GM12878 (cell line): ENCODE data around the gene CPVL. TPM values are rescaled to one million over a fixed set of nuclear protein-coding genes. Genes with fewer than 3 reads are reported as not detected.

Experiments used
- ATAC-seq: fragments of 200-7000 bp; cut with Tn5 transposase; 3 replicates; pipeline ENCODE4 v1.9.1; 2020; ENCODE audit warnings: mild to moderate bottlenecking, moderate library complexity
- BruUV-seq: library from RNA; stranded (reverse); fragments of 400-500 nt; replicated peaks from 2 replicates; lab custom pipeline; 2021; lab: Mats Ljungman, UMichigan
- CTCF ChIA-PET: fragments of 300-600 bp; sonication (Branson Sonifier 250); formaldehyde crosslinking; extraction: SDS; loops from one replicate; lab custom pipeline; 2021; ENCODE audit warnings: inconsistent platforms; lab: Yijun Ruan, JAX
- POLR2A ChIA-PET: fragments of 350-600 bp; formaldehyde crosslinking; extraction: SDS; loops from one replicate; lab custom pipeline; 2021; ENCODE audit warnings: inconsistent platforms; lab: Charles Lee
- RAD21 ChIA-PET: fragments of 300-600 bp; sonication (Branson Sonifier 250); formaldehyde crosslinking; loops from one replicate; lab custom pipeline; 2023; ENCODE audit warnings: antibody characterized with exemption; ENCODE audit not compliant: unreplicated experiment; lab: Charles Lee
- SMC1A ChIA-PET: fragments of 300-600 bp; sonication (Branson Sonifier 250); formaldehyde crosslinking; loops from one replicate; lab custom pipeline; 2023; ENCODE audit not compliant: unreplicated experiment, uncharacterized antibody; lab: Charles Lee
- DNase-seq: peaks from one replicate; pipeline ENCODE4 v3.0.0-alpha.2; 2011; ENCODE audit warnings: low read depth, low spot score
- FAIRE-seq: peaks from 3 replicates; lab custom pipeline; 2011; peaks lifted over from hg19 to GRCh38; lab: Jason Lieb, UNC
- H2AFZ ChIP-seq: 2 replicates; pipeline ENCODE4 v1.6.0; 2011; ENCODE audit warnings: low read depth, low read length, control low read depth; ENCODE audit not compliant: control insufficient read depth
- H3K27ac ChIP-seq: 2 replicates; pipeline ENCODE4 v1.5.1; 2011; ENCODE audit warnings: control low read depth; ENCODE audit not compliant: control insufficient read depth, insufficient read depth
- H3K27me3 ChIP-seq, 2 experiments: replicated peaks in 1 of 2; 2 replicates each; pipeline versions ENCODE4 v1.6.0 to v1.6.1; 2011; ENCODE audit warnings: low read length in 1 of 2; ENCODE audit not compliant: control insufficient read depth in 2 of 2, insufficient read depth in 2 of 2
- H3K36me3 ChIP-seq, 2 experiments: 2 replicates each; pipeline ENCODE4 v1.5.1; 2011; ENCODE audit warnings: low read length in 1 of 2; ENCODE audit not compliant: control insufficient read depth in 2 of 2, insufficient read depth in 2 of 2
- H3K4me1 ChIP-seq: 2 replicates; pipeline ENCODE4 v1.6.1; 2011; ENCODE audit warnings: mild to moderate bottlenecking, low read length, moderate library complexity, mixed read lengths; ENCODE audit not compliant: control insufficient read depth, insufficient read depth
- H3K4me2 ChIP-seq: 2 replicates; pipeline ENCODE4 v1.6.0; 2011; ENCODE audit warnings: control low read depth; ENCODE audit not compliant: control insufficient read depth, insufficient read depth
- H3K4me3 ChIP-seq: fragments of 200-600 bp; sonication (generic); 2 replicates; pipeline ENCODE4 v1.5.1; 2016
- H3K79me2 ChIP-seq: 2 replicates; pipeline ENCODE4 v1.6.0; 2011; ENCODE audit warnings: low read length; ENCODE audit not compliant: control insufficient read depth, insufficient read depth
- H3K9ac ChIP-seq: 2 replicates; pipeline ENCODE4 v1.8.0; 2011; ENCODE audit warnings: low read length, control low read depth, mixed read lengths; ENCODE audit not compliant: control insufficient read depth, insufficient read depth
- H3K9me3 ChIP-seq: replicated peaks from 3 replicates; pipeline ENCODE4 v1.5.1; 2011; ENCODE audit warnings: mild to moderate bottlenecking, low read length; ENCODE audit not compliant: control insufficient read depth, insufficient read depth
- H4K20me1 ChIP-seq: 2 replicates; pipeline ENCODE4 v1.6.0; 2011; ENCODE audit not compliant: control insufficient read depth, insufficient read depth
- CBX5 ChIP-seq: sonication (generic); IDR thresholded peaks from 2 replicates; pipeline ENCODE4 v1.6.1; 2016; ENCODE audit warnings: low read depth, moderate library complexity, mild to moderate bottlenecking, inconsistent platforms
- DPF2 ChIP-seq: fragments of 450-650 bp; IDR thresholded peaks from 2 replicates; pipeline ENCODE4 v1.6.1; 2017; ENCODE audit warnings: mild to moderate bottlenecking
- E2F8 ChIP-seq: fragments of 450-650 bp; IDR thresholded peaks from 2 replicates; pipeline ENCODE4 v1.6.1; 2018; ENCODE audit warnings: mild to moderate bottlenecking, low read depth, moderate library complexity; ENCODE audit not compliant: partially characterized antibody
- EED ChIP-seq: sonication (generic); IDR thresholded peaks from 2 replicates; pipeline ENCODE4 v1.6.1; 2016; ENCODE audit warnings: antibody characterized with exemption, low read depth
- ESRRA ChIP-seq: IDR thresholded peaks from 2 replicates; pipeline ENCODE4 v1.6.1; 2012; ENCODE audit warnings: mild to moderate bottlenecking, low read length, improper control_type of control experiment
- FOS ChIP-seq: IDR thresholded peaks from 3 replicates; pipeline ENCODE4 v1.6.1; 2011; ENCODE audit warnings: borderline replicate concordance; ENCODE audit not compliant: insufficient read length; ENCODE audit errors: extremely low read depth
- KDM1A ChIP-seq: fragments of 200-600 bp; sonication (generic); IDR thresholded peaks from 2 replicates; pipeline ENCODE4 v1.6.1; 2016; ENCODE audit warnings: borderline replicate concordance
- MAX ChIP-seq: IDR thresholded peaks from 2 replicates; pipeline ENCODE4 v1.6.1; 2012; ENCODE audit warnings: low read depth, low read length, improper control_type of control experiment
- MLLT1 ChIP-seq: fragments of 450-650 bp; IDR thresholded peaks from 2 replicates; pipeline ENCODE4 v1.6.1; 2016; ENCODE audit warnings: mild to moderate bottlenecking
- NBN ChIP-seq: fragments of 450-650 bp; IDR thresholded peaks from 2 replicates; pipeline ENCODE4 v1.6.1; 2016
- PML ChIP-seq: IDR thresholded peaks from 2 replicates; pipeline ENCODE4 v1.6.1; 2012; ENCODE audit warnings: low read length, inconsistent platforms
- SPI1 ChIP-seq: IDR thresholded peaks from 2 replicates; pipeline ENCODE4 v1.6.1; 2011; ENCODE audit warnings: low read depth, mild to moderate bottlenecking, low read length, moderate library complexity, borderline replicate concordance; ENCODE audit not compliant: insufficient read depth
- STAT3 ChIP-seq: IDR thresholded peaks from 2 replicates; pipeline ENCODE4 v1.6.1; 2011; ENCODE audit warnings: low read depth, low read length, improper control_type of control experiment
- WRNIP1 ChIP-seq: IDR thresholded peaks from 2 replicates; pipeline ENCODE4 v1.6.1; 2011; ENCODE audit warnings: low read depth, low read length, improper control_type of control experiment, borderline replicate concordance
- ZNF207 ChIP-seq: fragments of 450-650 bp; IDR thresholded peaks from 2 replicates; pipeline ENCODE4 v1.6.1; 2014; ENCODE audit warnings: antibody characterized with exemption, mild to moderate bottlenecking, borderline replicate concordance
- ZNF687 ChIP-seq: fragments of 450-650 bp; IDR thresholded peaks from 2 replicates; pipeline ENCODE4 v1.6.1; 2017; ENCODE audit warnings: mild to moderate bottlenecking, moderate library complexity
- ZSCAN29 ChIP-seq: fragments of 450-650 bp; IDR thresholded peaks from 2 replicates; pipeline ENCODE4 v1.6.1; 2017; ENCODE audit warnings: mild to moderate bottlenecking, moderate library complexity
- WGBS: methylation state at CpG from one replicate; pipeline ENCODE4 v1.1.6; 2016; ENCODE audit warnings: low lambda C conversion rate; ENCODE audit not compliant: insufficient replicate concordance, insufficient coverage; ENCODE audit errors: missing lambda C conversion rate; 5-methylcytosine and 5-hydroxymethylcytosine counted together
- in situ Hi-C: fragments of 300-500 bp; cut with MboI; formaldehyde crosslinking; loops from 9 replicates; pipeline ENCODE4 v1.14.3; 2018; ENCODE audit warnings: mixed read lengths
- intact Hi-C: fragments of 100-400 bp; cut with micrococcal nuclease; formaldehyde crosslinking; loops from one replicate; pipeline ENCODE4 v1.14.2; 2022; ENCODE audit not compliant: unreplicated experiment
- polyA plus RNA-seq, 11 experiments: library from polyadenylated mRNA; depleted of rRNA in 4 of 11; unstranded in 6 of 11; stranded (reverse) in 5 of 11; fragments of >200 nt; fragmentation: Nextera tagmentation in 4 of 11; fragmentation: Illumina TruSeq in 1 of 11; extraction: Ambion mirVana in 4 of 11; extraction: Trizol in 1 of 11; gene quantifications; 1 replicate in 1 of 11; 2 replicates in 10 of 11; pipeline versions ENCODE4 v1.2.1 to v1.2.3, GENCODE V29; 2011 to 2016; ENCODE audit warnings: inconsistent platforms in 2 of 11, missing spikeins in 2 of 11, low read depth in 1 of 11
- total RNA-seq, 4 experiments: library from RNA; depleted of rRNA in 3 of 4; stranded (reverse); fragments of >200 nt in 3 of 4; fragmentation: Illumina TruSeq in 1 of 4; extraction: Trizol in 1 of 4; gene quantifications; 2 replicates each; pipeline versions ENCODE4 v1.2.1 to v1.2.3, GENCODE V29; 2013 to 2021

CPVL gene
- total and polyA plus RNA-seq, 10 of the 15 experiments (the other 5 are each of a cell fraction or from before 2014, with no cell fraction given), result 0.59 TPM; not detected in 9

GRCh38 chr7:29008590-29008989 is 137.7 kb downstream of the CPVL start:
- RAD21 ChIA-PET, result no interaction called here

More at GRCh38 chr7:29008590-29008989, 137.7 kb downstream of the CPVL start:
- ATAC-seq (no peak), DNase-seq (no peak)
- no peak overlapping the region for H2AFZ ChIP-seq
- no peaks in the 10 kb centered on the region for H3K9me3 ChIP-seq
- H3K9ac ChIP-seq, result no peak overlapping the region
- no peak overlapping the region for H3K4me2 ChIP-seq
- no peaks in the 10 kb centered on the region for H3K4me1 ChIP-seq
- CTCF ChIA-PET, result no interaction called here
- BruUV-seq, result no TSS peak
- no peaks in the 10 kb centered on the region for H4K20me1 ChIP-seq
- no peaks in the 10 kb centered on the region for H3K79me2 ChIP-seq
- TF ChIP-seq KDM1A (no peak), ZSCAN29 (no peak), STAT3 (no peak), FOS (no peak), E2F8 (no peak), ZNF207 (no peak), WRNIP1 (no peak), ESRRA (no peak), CBX5 (no peak), EED (no peak), PML (no peak), DPF2 (no peak), MLLT1 (no peak), MAX (no peak), SPI1 (no peak), ZNF687 (no peak), NBN (no peak)
- TF ChIP-seq, all 136 proteins: peak for 0
- intact Hi-C loops (no loop called here), in situ Hi-C loops (no loop called here)
- ChIA-PET POLR2A (no interaction called here), SMC1A (interaction anchor here (0.7 kb wide), 1 partner anchor 26 kb away, joined by 3 read pairs; no protein-coding TSS in a partner anchor)
- Histone ChIP-seq H3K27ac (no peak overlapping the region), H3K27me3 (no peaks in the 10 kb centered on the region; a peak in 1 of 4 replicates), H3K4me3 (no peak overlapping the region), H3K36me3 (no peaks in the 10 kb centered on the region)
- 0% methylated on average over 2 of the region's 2 CpGs for whole genome bisulfite sequencing
- FAIRE-seq, result no peak
